Neural cell (in vitro differentiated cells): Measurements from ENCODE around the gene SDK1. TPM values are rescaled to one million over a fixed set of nuclear protein-coding genes. Genes with fewer than 3 reads are reported as not detected.

Source experiments
- H2AFZ ChIP-seq: fragments of 200-600, 300-800 bp; sonication (generic), shearing (Covaris generic); 2 replicates; pipeline ENCODE4 v1.6.0; 2014; ENCODE audit warnings: low read depth, mild to moderate bottlenecking, antibody characterized with exemption, low read length, moderate library complexity
- H3F3A ChIP-seq: fragments of 200-600 bp; shearing (Covaris generic); 2 replicates; pipeline ENCODE4 v1.6.1; 2016; ENCODE audit warnings: mild to moderate bottlenecking, moderate library complexity, mixed read lengths, antibody characterized with exemption, low read length; ENCODE audit not compliant: insufficient read depth, poor library complexity, severe bottlenecking
- H3K27ac ChIP-seq: fragments of 200-600, 300-800 bp; sonication (generic), shearing (Covaris generic); 2 replicates; pipeline ENCODE4 v1.5.1; 2014; ENCODE audit warnings: mild to moderate bottlenecking, low read length, moderate library complexity
- H3K27me3 ChIP-seq: fragments of 300-800, 200-600 bp; sonication (generic), shearing (Covaris generic); 2 replicates; pipeline ENCODE4 v1.6.0; 2014; ENCODE audit warnings: mild to moderate bottlenecking, low read depth, low read length, moderate library complexity; ENCODE audit not compliant: insufficient read depth
- H3K36me3 ChIP-seq: fragments of 300-800, 200-600 bp; sonication (generic), shearing (Covaris generic); 2 replicates; pipeline ENCODE4 v1.5.1; 2014; ENCODE audit warnings: mild to moderate bottlenecking, antibody characterized with exemption, low read length, moderate library complexity; ENCODE audit not compliant: insufficient read depth
- H3K4me2 ChIP-seq: fragments of 300-800, 200-600 bp; sonication (generic), shearing (Covaris generic); 2 replicates; pipeline ENCODE4 v1.6.0; 2014; ENCODE audit warnings: mild to moderate bottlenecking, low read length
- H3K4me3 ChIP-seq: fragments of 300-800, 200-600 bp; sonication (generic), shearing (Covaris generic); 2 replicates; pipeline ENCODE4 v1.5.1; 2014; ENCODE audit warnings: mild to moderate bottlenecking, low read length, moderate library complexity
- H3K79me2 ChIP-seq: fragments of 200-600 bp; shearing (Covaris generic); replicated peaks from 2 replicates; pipeline ENCODE4 v1.6.0; 2014; ENCODE audit warnings: mild to moderate bottlenecking, low read length, moderate library complexity; ENCODE audit not compliant: insufficient read depth
- H3K9ac ChIP-seq: fragments of 300-800, 200-600 bp; sonication (generic), shearing (Covaris generic); 2 replicates; pipeline ENCODE4 v1.6.1; 2016; ENCODE audit warnings: mild to moderate bottlenecking, low read length, mixed read lengths
- H3K9me2 ChIP-seq: fragments of 200-600 bp; shearing (Covaris generic); 2 replicates; pipeline ENCODE4 v1.6.1; 2016; ENCODE audit warnings: mild to moderate bottlenecking, low read length, mixed read lengths; ENCODE audit not compliant: insufficient read depth
- H3K9me3 ChIP-seq: fragments of 200-600, 300-800 bp; sonication (generic), shearing (Covaris generic); 2 replicates; pipeline ENCODE4 v1.6.1; 2016; ENCODE audit warnings: mild to moderate bottlenecking, mixed run types, low read length, moderate library complexity, mixed read lengths
- H4K20me1 ChIP-seq: fragments of 200-600 bp; shearing (Covaris generic); 2 replicates; pipeline ENCODE4 v1.6.1; 2016; ENCODE audit warnings: mild to moderate bottlenecking, mixed run types; ENCODE audit not compliant: insufficient read depth
- EP300 ChIP-seq: fragments of 450-650 bp; conservative IDR thresholded peaks from 2 replicates; pipeline ENCODE4 v1.6.1; 2014; ENCODE audit warnings: antibody characterized with exemption, mild to moderate bottlenecking, moderate library complexity; ENCODE audit not compliant: poor library complexity, severe bottlenecking
- EZH2 ChIP-seq: fragments of 200-600, 300-800 bp; shearing (Covaris generic), sonication (generic); IDR thresholded peaks from 2 replicates; pipeline ENCODE4 v1.6.1; 2014; ENCODE audit warnings: antibody characterized with exemption, low read length, borderline replicate concordance, mild to moderate bottlenecking; ENCODE audit not compliant: insufficient read depth, poor library complexity, severe bottlenecking
- MXI1 ChIP-seq: fragments of 450-650 bp; conservative IDR thresholded peaks from 2 replicates; pipeline ENCODE4 v1.6.1; 2014; ENCODE audit warnings: antibody characterized with exemption, mild to moderate bottlenecking; ENCODE audit not compliant: poor library complexity, severe bottlenecking
- POLR2AphosphoS5 ChIP-seq: IDR thresholded peaks from 2 replicates; pipeline ENCODE4 v1.6.1; 2012
- RAD21 ChIP-seq: fragments of 450-650 bp; conservative IDR thresholded peaks from 2 replicates; pipeline ENCODE4 v1.6.1; 2014; ENCODE audit warnings: antibody characterized with exemption, mild to moderate bottlenecking, moderate library complexity
- REST ChIP-seq: IDR thresholded peaks from 2 replicates; pipeline ENCODE4 v1.6.1; 2012; ENCODE audit warnings: borderline replicate concordance
- SMC3 ChIP-seq: fragments of 450-650 bp; conservative IDR thresholded peaks from 2 replicates; pipeline ENCODE4 v1.6.1; 2014; ENCODE audit warnings: antibody characterized with exemption, mild to moderate bottlenecking, moderate library complexity; ENCODE audit not compliant: poor library complexity
- TAF1 ChIP-seq: IDR thresholded peaks from 2 replicates; pipeline ENCODE4 v1.6.1; 2012; ENCODE audit warnings: low read depth
- polyA plus RNA-seq: library from polyadenylated mRNA; depleted of rRNA; stranded (reverse); fragments of >200 nt; gene quantifications from 2 replicates; pipeline ENCODE4 v1.2.3, GENCODE V29; 2014
- TF ChIP-seq, protein P1 (sequence below): fragments of 450-650 bp; IDR thresholded peaks from 2 replicates; pipeline ENCODE4 v1.5.1; 2014; ENCODE audit warnings: antibody characterized with exemption, mild to moderate bottlenecking, moderate library complexity; ENCODE audit not compliant: poor library complexity, severe bottlenecking

SDK1 gene
- polyA plus RNA-seq, 1 donor from 2014 or later, result 2.7 TPM

- Histone ChIP-seq H3K27ac (no peak overlapping the region), H3K4me3 (no peak overlapping the region), H3K4me2 (no peak overlapping the region), H3K9ac (no peak overlapping the region), H3K36me3 (no peaks in the 10 kb centered on the region), H3K79me2 (no peaks in the 10 kb centered on the region), H3K27me3 (no peaks in the 10 kb centered on the region), H2AFZ (no peak overlapping the region), H3K9me2 (no peaks in the 10 kb centered on the region), H3K9me3 (no peaks in the 10 kb centered on the region), H4K20me1 (no peaks in the 10 kb centered on the region), H3F3A (no peaks in the 10 kb centered on the region)
- TF ChIP-seq REST (no peak), RAD21 (no peak), EP300 (no peak), TAF1 (no peak), POLR2AphosphoS5 (no peak), SMC3 (no peak), EZH2 (no peak), MXI1 (no peak)
- TF ChIP-seq, protein P1, sequence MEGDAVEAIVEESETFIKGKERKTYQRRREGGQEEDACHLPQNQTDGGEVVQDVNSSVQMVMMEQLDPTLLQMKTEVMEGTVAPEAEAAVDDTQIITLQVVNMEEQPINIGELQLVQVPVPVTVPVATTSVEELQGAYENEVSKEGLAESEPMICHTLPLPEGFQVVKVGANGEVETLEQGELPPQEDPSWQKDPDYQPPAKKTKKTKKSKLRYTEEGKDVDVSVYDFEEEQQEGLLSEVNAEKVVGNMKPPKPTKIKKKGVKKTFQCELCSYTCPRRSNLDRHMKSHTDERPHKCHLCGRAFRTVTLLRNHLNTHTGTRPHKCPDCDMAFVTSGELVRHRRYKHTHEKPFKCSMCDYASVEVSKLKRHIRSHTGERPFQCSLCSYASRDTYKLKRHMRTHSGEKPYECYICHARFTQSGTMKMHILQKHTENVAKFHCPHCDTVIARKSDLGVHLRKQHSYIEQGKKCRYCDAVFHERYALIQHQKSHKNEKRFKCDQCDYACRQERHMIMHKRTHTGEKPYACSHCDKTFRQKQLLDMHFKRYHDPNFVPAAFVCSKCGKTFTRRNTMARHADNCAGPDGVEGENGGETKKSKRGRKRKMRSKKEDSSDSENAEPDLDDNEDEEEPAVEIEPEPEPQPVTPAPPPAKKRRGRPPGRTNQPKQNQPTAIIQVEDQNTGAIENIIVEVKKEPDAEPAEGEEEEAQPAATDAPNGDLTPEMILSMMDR, result no peak
Measured at GRCh38 chr7:4119848-4120247, 818.8 kb downstream of the SDK1 start.

- Histone ChIP-seq H3K9ac (no peak overlapping the region), H3K79me2 (no peaks in the 10 kb centered on the region), H3K36me3 (no peaks in the 10 kb centered on the region), H3F3A (no peaks in the 10 kb centered on the region), H3K27me3 (no peaks in the 10 kb centered on the region), H3K27ac (no peak overlapping the region), H3K9me3 (no peaks in the 10 kb centered on the region), H3K4me3 (no peak overlapping the region), H4K20me1 (no peaks in the 10 kb centered on the region), H3K9me2 (no peaks in the 10 kb centered on the region), H3K4me2 (no peak overlapping the region), H2AFZ (no peak overlapping the region)
- TF ChIP-seq, protein P1, result no peak
- TF ChIP-seq POLR2AphosphoS5 (no peak), EZH2 (no peak), MXI1 (no peak), TAF1 (no peak), REST (no peak), EP300 (no peak), RAD21 (no peak), SMC3 (no peak)
Measured at GRCh38 chr7:4123346-4123745, 822.3 kb downstream of the SDK1 start.
